Suprapubic skin (tissue), 3 donors: ENCODE data around the gene TRPM2.

Experiments used
- CTCF ChIP-seq, 2 donors: fragments of 200-600 bp in 1 of 2; fragments of 450-650 bp in 1 of 2; sonication (generic) in 1 of 2; IDR thresholded peaks; one replicate each; pipeline ENCODE4 v1.5.1; 2016 to 2019; ENCODE audit warnings: antibody characterized with exemption in 2 of 2, mild to moderate bottlenecking in 1 of 2, moderate library complexity in 1 of 2
- EP300 ChIP-seq: sonication (generic); formaldehyde crosslinking; IDR thresholded peaks from one replicate; pipeline ENCODE4 v1.6.1; 2017; ENCODE audit warnings: antibody characterized with exemption

DNA sequence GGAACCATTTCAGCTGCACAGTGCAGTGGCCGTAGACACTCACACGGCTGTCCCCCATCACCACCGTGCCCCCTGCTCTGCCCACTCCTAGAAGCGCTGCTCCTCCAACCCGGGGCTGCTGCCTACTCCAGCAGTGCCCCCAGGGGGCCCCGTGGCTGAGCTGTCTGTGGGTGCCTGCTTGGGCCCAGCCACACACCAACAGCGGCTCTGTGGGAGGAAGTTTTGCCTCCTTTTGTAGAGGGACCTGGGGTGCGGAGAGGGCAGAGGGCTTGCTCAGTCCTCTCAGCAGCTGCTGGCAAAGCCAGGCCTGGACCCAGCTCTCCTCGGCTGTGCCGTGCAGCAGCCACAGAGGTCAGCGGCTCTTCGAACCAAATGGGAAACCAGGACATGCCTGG, 90.5 kb downstream of the TRPM2 start:
- TF ChIP-seq EP300 (no peak), CTCF (IDR thresholded peaks at IDR 0.05) (no peak)
